GM12872 (cell line): ENCODE measurements around the gene ZNF77.

Source experiments
- TF ChIP-seq, protein P1 (sequence below): IDR thresholded peaks from 3 replicates; pipeline ENCODE4 v1.5.1; 2011; ENCODE audit warnings: low read depth, mild to moderate bottlenecking, low read length, moderate library complexity; ENCODE audit not compliant: insufficient read depth

Gene ZNF77

DNA sequence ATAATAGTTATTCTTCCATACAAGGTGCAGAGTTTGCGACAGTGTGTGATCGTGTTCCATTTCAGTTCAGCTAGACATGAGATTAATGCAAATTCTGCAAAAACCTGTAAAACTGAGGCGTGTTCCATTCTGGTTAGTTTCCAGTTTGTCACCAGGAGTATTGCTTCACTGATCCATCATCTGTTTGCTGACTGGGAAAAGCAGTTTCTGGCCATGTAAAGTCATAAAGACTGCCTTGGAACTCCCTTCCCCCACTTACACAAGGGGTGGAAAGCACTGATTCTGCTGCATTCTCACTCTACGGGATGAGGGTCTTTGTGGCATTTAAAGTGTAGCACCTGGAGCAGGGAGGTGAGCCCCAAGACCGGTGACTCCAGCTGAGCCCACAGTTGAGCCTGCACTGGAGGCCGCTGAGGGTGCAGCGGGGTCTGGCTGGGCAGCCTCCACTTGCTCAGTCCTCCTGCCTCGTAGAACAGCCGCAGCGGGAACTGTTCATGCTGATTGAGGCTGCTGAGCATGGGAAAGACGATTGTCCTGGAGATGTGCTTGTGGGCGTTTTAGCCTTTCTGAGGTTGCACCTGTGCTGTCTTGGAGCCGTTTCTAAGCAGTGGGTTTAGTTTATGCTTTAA lies 42.1 kb downstream of the ZNF77 start:
- TF ChIP-seq, protein P1, sequence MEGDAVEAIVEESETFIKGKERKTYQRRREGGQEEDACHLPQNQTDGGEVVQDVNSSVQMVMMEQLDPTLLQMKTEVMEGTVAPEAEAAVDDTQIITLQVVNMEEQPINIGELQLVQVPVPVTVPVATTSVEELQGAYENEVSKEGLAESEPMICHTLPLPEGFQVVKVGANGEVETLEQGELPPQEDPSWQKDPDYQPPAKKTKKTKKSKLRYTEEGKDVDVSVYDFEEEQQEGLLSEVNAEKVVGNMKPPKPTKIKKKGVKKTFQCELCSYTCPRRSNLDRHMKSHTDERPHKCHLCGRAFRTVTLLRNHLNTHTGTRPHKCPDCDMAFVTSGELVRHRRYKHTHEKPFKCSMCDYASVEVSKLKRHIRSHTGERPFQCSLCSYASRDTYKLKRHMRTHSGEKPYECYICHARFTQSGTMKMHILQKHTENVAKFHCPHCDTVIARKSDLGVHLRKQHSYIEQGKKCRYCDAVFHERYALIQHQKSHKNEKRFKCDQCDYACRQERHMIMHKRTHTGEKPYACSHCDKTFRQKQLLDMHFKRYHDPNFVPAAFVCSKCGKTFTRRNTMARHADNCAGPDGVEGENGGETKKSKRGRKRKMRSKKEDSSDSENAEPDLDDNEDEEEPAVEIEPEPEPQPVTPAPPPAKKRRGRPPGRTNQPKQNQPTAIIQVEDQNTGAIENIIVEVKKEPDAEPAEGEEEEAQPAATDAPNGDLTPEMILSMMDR: no peak

DNA sequence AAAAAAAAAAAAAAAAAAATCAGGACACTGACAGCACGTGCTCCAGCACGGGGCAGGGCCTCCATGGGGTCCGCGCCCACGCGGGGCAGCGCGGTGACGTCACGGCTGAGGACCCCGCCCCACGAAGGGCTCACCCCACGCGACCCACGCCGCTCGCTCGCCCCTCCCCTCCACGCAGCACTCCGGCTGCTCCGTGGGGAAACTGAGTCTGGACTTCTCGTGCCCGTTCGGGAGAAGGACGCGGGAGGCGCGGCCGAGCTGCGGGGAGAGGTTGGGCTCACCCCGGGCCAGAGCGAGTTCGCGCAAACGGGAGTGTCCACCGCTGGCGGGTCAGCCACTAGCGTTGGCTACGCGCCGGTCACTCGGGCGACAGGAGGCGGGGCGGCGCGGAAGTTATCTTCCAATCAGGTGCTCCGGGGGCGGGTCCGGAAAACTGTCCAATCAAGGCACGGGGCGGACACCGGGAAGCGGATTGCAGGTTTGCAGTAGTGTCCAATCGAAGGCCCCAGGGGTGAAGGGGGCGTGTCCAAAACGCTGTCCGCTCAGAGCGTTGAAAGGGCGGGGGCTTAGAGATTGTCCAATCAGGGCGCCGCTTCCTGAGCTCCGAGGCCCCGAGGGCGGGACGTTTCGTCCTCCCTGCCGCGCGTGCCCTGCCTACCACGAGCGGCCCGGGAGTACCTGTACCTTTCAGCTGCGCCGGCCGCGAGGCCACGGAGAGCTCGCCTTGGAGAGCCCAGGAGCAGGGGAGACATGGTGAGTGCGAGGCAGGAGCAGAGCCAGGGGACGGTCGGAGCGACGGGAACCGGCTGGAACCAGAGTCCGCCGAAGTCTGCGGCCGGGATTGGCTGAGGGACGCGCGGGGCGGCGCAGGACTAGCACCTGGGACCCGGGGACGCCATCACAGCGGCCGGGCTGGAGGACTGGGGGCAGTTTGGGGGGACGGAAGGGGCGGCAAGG lies 44.2 kb downstream of the ZNF77 start, which contains the start of gene ZNF57:
Gene ZNF57, plus strand, starts transcription at position 633 of the 957 bp plus-strand sequence. Its CDS starts 118 bp downstream, at position 751.
- TF ChIP-seq, protein P1: no peak

- TF ChIP-seq, protein P1: no peak
Observed at GRCh38 chr19:2896694-2897093, 48.1 kb downstream of the ZNF77 start.

GRCh38 chr19:2888731-2889224 lies 56.0 kb downstream of the ZNF77 start:
- TF ChIP-seq, protein P1: no peak

DNA sequence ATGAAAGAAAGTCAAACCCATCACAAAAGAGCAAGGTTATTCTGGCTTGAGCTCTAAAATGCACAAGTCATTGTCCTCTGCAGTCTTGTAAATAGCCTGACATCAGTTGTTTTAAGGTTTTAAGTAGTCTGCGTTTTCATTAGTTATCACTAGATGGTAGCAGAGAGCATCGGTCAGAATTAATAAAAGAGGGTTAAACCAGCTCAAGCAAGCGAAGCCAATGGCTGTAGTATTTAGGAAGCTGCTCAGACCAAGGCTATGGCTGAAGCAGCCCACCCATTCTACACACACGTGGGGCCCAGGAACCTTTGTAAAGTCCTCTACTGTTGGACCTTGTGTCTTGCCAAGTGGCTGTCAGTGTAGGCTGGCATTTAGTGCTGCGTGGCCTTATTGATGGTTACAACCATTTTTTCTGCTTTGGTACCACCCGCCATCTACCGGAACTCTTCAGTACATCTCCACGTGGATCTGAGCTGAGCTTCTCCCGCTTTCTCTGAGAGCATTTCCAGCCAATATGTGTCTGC lies 57.3 kb downstream of the ZNF77 start:
- TF ChIP-seq, protein P1: peak; percentile 67

DNA sequence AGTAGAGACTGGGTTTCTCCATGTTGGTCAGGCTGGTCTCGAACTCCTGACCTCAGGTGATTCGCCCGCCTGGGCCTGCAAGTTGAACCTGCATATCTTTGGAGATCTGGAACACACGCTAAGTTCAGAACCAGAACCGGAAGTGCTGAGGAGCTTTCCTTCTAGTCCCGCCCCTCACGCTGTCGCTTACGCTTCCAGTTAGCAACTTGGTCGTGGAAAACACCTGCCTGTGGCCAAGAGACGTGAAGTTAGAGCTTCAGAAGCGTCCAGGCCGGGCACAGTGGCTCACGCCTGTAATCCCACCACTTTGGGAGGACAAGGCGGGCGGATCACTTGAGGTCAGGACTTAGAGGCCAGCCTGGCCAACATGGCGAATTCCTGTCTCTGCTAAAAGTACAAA lies 59.0 kb downstream of the ZNF77 start:
- TF ChIP-seq, protein P1: no peak
